K562 (cell line): ENCODE data around the gene UBR3. TPM values are rescaled to one million over a fixed set of nuclear protein-coding genes. Genes with fewer than 3 reads are reported as not detected.
A peak's percentile ranks its signal among the peaks of the same experiment; 100 is the strongest.

Experiments used
- ASH1L ChIP-seq: fragments of 450-650 bp; IDR thresholded peaks from 2 replicates; pipeline ENCODE4 v1.6.1; 2018; ENCODE audit warnings: borderline replicate concordance, mild to moderate bottlenecking, low read depth; ENCODE audit not compliant: partially characterized antibody
- ELF1 ChIP-seq: fragments of 200-800 bp; sonication (Bioruptor generic); IDR thresholded peaks from 2 replicates; pipeline ENCODE4 v1.6.1; 2016; ENCODE audit warnings: missing genetic modification characterization, missing compliant biosample characterization
- MGA ChIP-seq: fragments of 450-650 bp; IDR thresholded peaks from 2 replicates; pipeline ENCODE4 v1.6.1; 2016; ENCODE audit warnings: mild to moderate bottlenecking, moderate library complexity
- TAF15 ChIP-seq: fragments of 200-400 bp; formaldehyde crosslinking; IDR thresholded peaks from 2 replicates; pipeline ENCODE4 v1.6.1; 2017; ENCODE audit warnings: mild to moderate bottlenecking, low read depth, low read length, moderate library complexity
- THRB ChIP-seq: fragments of 450-650 bp; formaldehyde crosslinking; conservative IDR thresholded peaks from 2 replicates; pipeline ENCODE4 v1.4.0; 2022; ENCODE audit warnings: mild to moderate bottlenecking, missing genetic modification characterization
- ZBTB17 ChIP-seq: fragments of 450-650 bp; formaldehyde crosslinking; IDR thresholded peaks from 2 replicates; pipeline ENCODE4 v1.4.0; 2020; ENCODE audit warnings: mild to moderate bottlenecking
- ZBTB33 ChIP-seq: sonication (generic); formaldehyde crosslinking; IDR thresholded peaks from 2 replicates; pipeline ENCODE4 v1.8.1; 2023; ENCODE audit warnings: mild to moderate bottlenecking, missing genetic modification reagents
- ZNF586 ChIP-seq: fragments of 450-650 bp; formaldehyde crosslinking; conservative IDR thresholded peaks from 2 replicates; pipeline ENCODE4 v1.4.0; 2020; ENCODE audit warnings: mild to moderate bottlenecking, moderate library complexity
- polyA plus RNA-seq, 8 experiments: library from polyadenylated mRNA; depleted of rRNA in 4 of 8; stranded (reverse) in 5 of 8; unstranded in 3 of 8; fragments of >200 nt; fragmentation: Nextera tagmentation in 2 of 8; fragmentation: Illumina TruSeq in 1 of 8; extraction: Ambion mirVana in 2 of 8; extraction: Trizol in 1 of 8; gene quantifications; 2 replicates each; pipeline versions ENCODE4 v1.2.1 to v1.2.3, GENCODE V29; 2011 to 2014; ENCODE audit warnings: inconsistent platforms in 1 of 8, missing spikeins in 1 of 8
- total RNA-seq, 7 experiments: library from RNA; depleted of rRNA in 6 of 7; stranded (reverse); fragments of >200 nt in 6 of 7; fragmentation: Illumina TruSeq in 2 of 7; extraction: Trizol in 2 of 7; gene quantifications; 2 replicates each; pipeline versions ENCODE4 v1.2.1 to v1.2.3, GENCODE V29; 2011 to 2021; ENCODE audit warnings: low replicate concordance in 1 of 7

UBR3 gene
- total and polyA plus RNA-seq, 9 of the 15 experiments (the other 6 are each of a cell fraction or from before 2014, with no cell fraction given): 14.4 to 63.5 (median 40.4) TPM

GRCh38 chr2:169824373-169825333, 2.6 kb upstream of the UBR3 start, which contains the start of gene METTL5 (continued):
- TF ChIP-seq ZNF586 (CRISPR knock-in tag) (0 out of 2 replicates have a peak, but pooled peaks have one; percentile 38), TAF15 (no peak), ELF1 (tag) (peak; percentile 93), ASH1L (no peak), ZBTB33 (CRISPR knock-in tag) (peak; percentile 94), THRB (CRISPR knock-in tag) (no peak), MGA (peak; percentile 96), ZBTB17 (CRISPR knock-in tag) (peak; percentile 87)
